Psoas muscle (tissue), 8 donors: ENCODE measurements around the gene IL17RA. TPM values are rescaled to one million over a fixed set of nuclear protein-coding genes. Genes with fewer than 3 reads are reported as not detected.

Experiments used
- ATAC-seq, 4 donors: fragments of 200-7000 bp; cut with Tn5 transposase; one replicate each; pipeline ENCODE4 v1.9.1; 2020; ENCODE audit warnings: moderate library complexity in 3 of 4, mild to moderate bottlenecking in 2 of 4
- DNase-seq, 2 donors: peaks; one replicate each; pipeline ENCODE4 v3.0.0-alpha.2; 2020
- H3K27ac ChIP-seq: fragments of 200-600 bp; one replicate; pipeline ENCODE4 v1.8.0; 2022
- H3K27me3 ChIP-seq, 3 donors: fragments of 200-600 bp in 1 of 3; one replicate each; pipeline versions ENCODE4 v1.6.1 to v1.8.0; 2013 to 2022; ENCODE audit warnings: low read length in 2 of 3, mild to moderate bottlenecking in 2 of 3, moderate library complexity in 1 of 3; ENCODE audit not compliant: insufficient read depth in 3 of 3
- H3K36me3 ChIP-seq, 2 donors: fragments of 200-600 bp in 1 of 2; one replicate each; pipeline versions ENCODE4 v1.6.1 to v1.8.0; 2013 to 2022; ENCODE audit warnings: low read depth in 1 of 2, mild to moderate bottlenecking in 1 of 2, moderate library complexity in 1 of 2; ENCODE audit not compliant: insufficient read depth in 1 of 2
- H3K4me1 ChIP-seq: fragments of 200-600 bp; one replicate; pipeline ENCODE4 v1.8.0; 2022
- H3K4me3 ChIP-seq: fragments of 200-600 bp; one replicate; pipeline ENCODE4 v1.8.0; 2022; ENCODE audit warnings: mild to moderate bottlenecking
- H3K9me3 ChIP-seq: fragments of 200-600 bp; one replicate; pipeline ENCODE4 v1.8.0; 2022
- CTCF ChIP-seq: fragments of 200-600 bp; IDR thresholded peaks from one replicate; pipeline ENCODE4 v1.8.0; 2022; ENCODE audit warnings: antibody characterized with exemption
- WGBS, 3 donors: extraction: QIAGEN DNeasy Blood & Tissue Kit; methylation state at CpG; one replicate each; pipeline versions ENCODE4 v1.1.6 to v1.1.7; 2013; 5-methylcytosine and 5-hydroxymethylcytosine counted together
- intact Hi-C, 2 donors: fragments of 100-400 bp; cut with DNase I; formaldehyde crosslinking; loops; one replicate each; pipeline versions ENCODE4 v1.11.0 to v1.14.2; 2022
- polyA plus RNA-seq, 3 donors: library from polyadenylated mRNA; stranded (reverse); fragments of 200-250 nt; gene quantifications; one replicate each; pipeline ENCODE4 v1.2.3, GENCODE V29; 2013
- total RNA-seq, 4 donors: library from RNA; stranded (reverse); fragmentation: NEBNext Ultra II Directional in 2 of 4; extraction: Animal tissue kit (Norgen Biotek cat#: 25700) in 2 of 4; gene quantifications; one replicate each; pipeline versions ENCODE4 v1.2.1 to v1.2.4, GENCODE V29; 2021 to 2023
- donor health status: healthy with polysubstance abuse.
- donor health status: DM: no; HTN: no; CAD: no; lungs with moderate emphysema.
- donor health status: Bipolar disorder and iron deficiency.
- donor health status: healthy.
- donor health status: DM: yes; HTN: yes; CAD: no.
- donor health status: DM: no; HTN: no; CAD: no.
- donor health status: DM: no; HTN: no; CAD: no.
- donor health status: DM: yes; HTN: yes; CAD: no.

Gene IL17RA
- total and polyA plus RNA-seq, 7 donors = 0.93 to 3.7 (median 2.9) TPM

DNA sequence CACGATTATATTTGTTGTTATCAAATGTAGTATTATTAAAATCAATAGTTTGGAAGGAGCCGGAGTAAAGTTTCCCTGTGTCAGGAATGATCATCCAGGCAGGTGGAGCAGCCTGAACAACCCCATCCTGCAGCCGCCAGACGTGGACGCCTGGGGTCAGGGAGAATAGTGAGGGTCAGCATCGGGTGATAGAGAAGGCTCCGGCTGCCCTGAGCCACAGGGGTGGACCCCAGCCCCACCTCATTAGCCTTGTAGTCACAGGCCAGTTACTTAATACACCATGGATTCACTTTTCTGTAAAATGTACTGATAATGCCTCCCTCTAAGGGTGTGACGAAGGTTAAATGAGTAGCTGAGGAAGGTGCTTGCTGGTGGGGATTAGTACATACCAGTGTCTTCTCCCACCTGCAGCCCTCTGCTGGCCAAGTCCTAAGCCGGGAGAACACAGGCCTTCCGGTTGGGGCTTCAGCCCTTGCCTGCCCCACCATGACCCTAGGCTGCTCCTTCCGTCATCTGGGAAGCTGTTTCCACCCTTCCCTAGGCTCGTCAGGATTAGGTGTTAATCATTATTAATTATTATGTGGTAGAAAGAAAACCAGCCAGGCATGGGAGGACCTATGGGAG lies 21.5 kb downstream of the IL17RA start:
- no peak for TF ChIP-seq CTCF
- no peak overlapping the region for H3K4me3 ChIP-seq
- peaks cover 0 to 2% (median 0%) of the 10 kb centered on the region in 3 donors for H3K27me3 ChIP-seq
- H3K27ac ChIP-seq = no peak overlapping the region
- H3K9me3 ChIP-seq = no peaks in the 10 kb centered on the region
- peaks cover 0 to 21% of the 10 kb centered on the region in 2 donors for H3K36me3 ChIP-seq
- intact Hi-C loops = no loop called here
- H3K4me1 ChIP-seq = no peaks in the 10 kb centered on the region
- ATAC-seq (no peak), DNase-seq (no peak)
- 82 to 86% (median 84%) methylated on average over 12 of the region's 12 CpGs for WGBS, 3 donors

DNA sequence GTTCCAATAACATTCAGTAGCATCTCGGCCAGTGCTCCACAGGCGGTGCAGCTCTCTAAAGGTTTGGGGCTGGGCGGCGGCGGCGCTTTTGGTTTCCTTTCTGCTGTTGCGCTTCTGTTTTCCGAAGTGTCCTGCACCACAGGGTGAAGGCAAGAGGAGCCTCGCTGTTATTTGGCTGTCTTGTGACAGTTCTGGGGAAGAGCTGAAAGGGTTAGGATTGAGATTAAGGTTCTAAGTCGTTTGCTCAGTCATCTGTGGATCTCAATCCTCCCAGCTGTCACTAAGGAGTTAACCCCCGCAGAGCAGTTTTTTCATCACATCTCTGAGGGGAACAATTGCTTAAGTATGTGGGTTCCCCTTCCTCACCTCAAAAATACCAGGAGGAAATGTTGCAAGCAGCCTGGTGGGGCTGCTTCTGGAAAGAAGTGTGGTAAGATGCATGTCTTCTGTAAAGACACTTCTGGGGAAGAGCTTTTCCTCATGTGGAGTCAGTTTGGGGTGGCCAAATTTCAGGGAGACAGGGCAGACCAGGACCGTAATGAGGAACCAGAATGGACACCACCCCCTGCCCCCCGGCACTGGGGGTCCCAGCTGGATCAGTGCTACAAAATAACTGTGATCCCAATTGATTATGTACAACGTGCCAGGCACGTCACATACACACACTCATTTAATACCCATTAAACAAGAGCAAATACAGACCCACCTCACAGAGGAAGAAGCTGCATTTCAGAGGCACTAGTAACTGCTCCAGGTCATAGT lies 22.2 kb downstream of the IL17RA start:
- H3K9me3 ChIP-seq = no peaks in the 10 kb centered on the region
- DNase-seq (no peak), ATAC-seq (no peak)
- H3K27me3 ChIP-seq = peaks cover 0 to 2% (median 0%) of the 10 kb centered on the region in 3 donors
- peaks cover 0 to 16% of the 10 kb centered on the region in 2 donors for H3K36me3 ChIP-seq
- no peak overlapping the region for H3K4me3 ChIP-seq
- no peak overlapping the region for H3K27ac ChIP-seq
- intact Hi-C loops = no loop called here
- no peaks in the 10 kb centered on the region for H3K4me1 ChIP-seq
- WGBS, 3 donors = 80 to 84% (median 84%) methylated on average over 15 of the region's 15 CpGs
- TF ChIP-seq CTCF = no peak

- no peaks in the 10 kb centered on the region for H3K4me1 ChIP-seq
- WGBS, 3 donors = 91 to 95% (median 93%) methylated on average over 6 of the region's 6 CpGs
- ATAC-seq (no peak), DNase-seq (no peak)
- H3K27me3 ChIP-seq = peaks cover 0 to 2% (median 0%) of the 10 kb centered on the region in 3 donors
- peaks cover 0 to 10% of the 10 kb centered on the region in 2 donors for H3K36me3 ChIP-seq
- H3K27ac ChIP-seq = no peak overlapping the region
- no peak for TF ChIP-seq CTCF
- intact Hi-C loops = no loop called here
- H3K4me3 ChIP-seq = no peak overlapping the region
- no peaks in the 10 kb centered on the region for H3K9me3 ChIP-seq
These were observed 22.7 kb downstream of the IL17RA start for GRCh38 chr22:17107547-17107810.

GRCh38 chr22:17108256-17109112 lies 23.7 kb downstream of the IL17RA start:
- ATAC-seq (no peak), DNase-seq (no peak)
- intact Hi-C loops = no loop called here
- TF ChIP-seq CTCF = no peak
- H3K27ac ChIP-seq = no peak overlapping the region
- H3K27me3 ChIP-seq = peaks cover 0 to 2% (median 0%) of the 10 kb centered on the region in 3 donors
- 95 to 97% (median 96%) methylated on average over 61 to 66 of the region's 66 CpGs for WGBS, 3 donors
- H3K36me3 ChIP-seq = peaks cover 0 to 5% of the 10 kb centered on the region in 2 donors
- H3K4me3 ChIP-seq = no peak overlapping the region
- H3K4me1 ChIP-seq = no peaks in the 10 kb centered on the region
- no peaks in the 10 kb centered on the region for H3K9me3 ChIP-seq
